GM21390 (cell line): ENCODE data around the gene LY6G5C.
"Not testable (repeated sequence)": the region's sequence is repeated elsewhere in the genome, so short reads cannot be mapped to it uniquely, and the experiment has no call there.

Source experiments
- ATAC-seq: cut with Tn5 transposase; IDR thresholded peaks from one replicate; pipeline ENCODE4 v1.9.1; 2021; ENCODE audit not compliant: unreplicated experiment

Gene LY6G5C

GRCh38 chr6:31715022-31715958 lies 34.4 kb upstream of the LY6G5C start, which contains the start of gene LY6G6D:
Gene LY6G6D, plus strand, starts transcription at chr6:31715348. Its CDS starts 8 bp downstream, at chr6:31715356.
- no peak for ATAC-seq

- no peak for ATAC-seq
Observed at GRCh38 chr6:31713991-31714684, 33.3 kb upstream of the LY6G5C start.

GRCh38 chr6:31713465-31713864 lies 32.6 kb upstream of the LY6G5C start:
- no peak for ATAC-seq

GRCh38 chr6:31712296-31712695 lies 31.4 kb upstream of the LY6G5C start:
- ATAC-seq: no peak

- no peak for ATAC-seq
Observed at GRCh38 chr6:31711233-31711632, 30.4 kb upstream of the LY6G5C start.

- no peak for ATAC-seq
Observed at GRCh38 chr6:31710523-31711219, 29.8 kb upstream of the LY6G5C start.

GRCh38 chr6:31709157-31709556 lies 28.3 kb upstream of the LY6G5C start:
- not testable (repeated sequence) for ATAC-seq

- ATAC-seq: no peak
Observed at GRCh38 chr6:31708224-31708623, 27.4 kb upstream of the LY6G5C start.

- ATAC-seq: no peak
Observed at GRCh38 chr6:31707701-31708100, 26.8 kb upstream of the LY6G5C start.

GRCh38 chr6:31706599-31706998 lies 25.7 kb upstream of the LY6G5C start, which contains the start of gene LY6G6F:
Gene LY6G6F, plus strand, starts transcription at chr6:31706866. Its CDS starts 41 bp downstream, at chr6:31706907.
- ATAC-seq: no peak

GRCh38 chr6:31705931-31706330 lies 25.1 kb upstream of the LY6G5C start:
- ATAC-seq: no peak

- ATAC-seq: peak; percentile 83
Observed at GRCh38 chr6:31702819-31703716, 22.2 kb upstream of the LY6G5C start, which contains the start of gene ABHD16A. Gene ABHD16A, minus strand, starts transcription at chr6:31703324. Its CDS starts 43 bp downstream, at chr6:31703281.

GRCh38 chr6:31702405-31702818 lies 21.5 kb upstream of the LY6G5C start:
- ATAC-seq: no peak

- ATAC-seq: no peak
Observed at GRCh38 chr6:31701666-31702404, 21.0 kb upstream of the LY6G5C start.

GRCh38 chr6:31700740-31701401 lies 20.0 kb upstream of the LY6G5C start:
- no peak for ATAC-seq

GRCh38 chr6:31697555-31697954 lies 16.7 kb upstream of the LY6G5C start:
- no peak for ATAC-seq

- no peak for ATAC-seq
Observed at GRCh38 chr6:31693535-31693934, 12.7 kb upstream of the LY6G5C start.

GRCh38 chr6:31692886-31693285 lies 12.0 kb upstream of the LY6G5C start:
- ATAC-seq: no peak

GRCh38 chr6:31692353-31692752 lies 11.5 kb upstream of the LY6G5C start:
- no peak for ATAC-seq
